ENCODE measurements around the gene MAPK10. TPM values are rescaled to one million over a fixed set of nuclear protein-coding genes. Genes with fewer than 3 reads are reported as not detected.

Gene MAPK10
- total RNA-seq, 1 experiment from 2014 or later = 423 TPM

- Histone ChIP-seq H4K20me1 (ENCODE audit: insufficient read depth, low read depth, low read length) (no peaks in the 10 kb centered on the region), H3K27me3 (ENCODE audit: low read length) (no peaks in the 10 kb centered on the region), H3K9me3 (ENCODE audit: low read length) (no peaks in the 10 kb centered on the region), H3K27ac (ENCODE audit: low read length) (no peak overlapping the region), H3K9ac (ENCODE audit: low read length) (no peak overlapping the region), H3K79me2 (ENCODE audit: low read length) (no peaks in the 10 kb centered on the region), H2AFZ (ENCODE audit: low read length) (no peak overlapping the region), H3K4me3 (ENCODE audit: low read length) (no peak overlapping the region), H3K4me2 (ENCODE audit: low read depth, low read length, poor library complexity, severe bottlenecking) (no peak overlapping the region), H3K9me2 (replicated peaks; ENCODE audit: insufficient read depth, low read length) (no peaks in the 10 kb centered on the region), H3K4me1 (ENCODE audit: low read length) (no peaks in the 10 kb centered on the region), H3K36me3 (ENCODE audit: insufficient read depth, low read length) (no peaks in the 10 kb centered on the region)
- DNase-seq = no peak
These were observed 353.8 kb downstream of the MAPK10 start for GRCh38 chr4:86006057-86006456.

- Histone ChIP-seq H4K20me1 (ENCODE audit: insufficient read depth, low read depth, low read length) (no peaks in the 10 kb centered on the region), H3K4me1 (ENCODE audit: low read length) (peaks cover 9% of the 10 kb centered on the region), H3K27ac (ENCODE audit: low read length) (no peak overlapping the region), H3K9me2 (replicated peaks; ENCODE audit: insufficient read depth, low read length) (no peaks in the 10 kb centered on the region), H3K27me3 (ENCODE audit: low read length) (no peaks in the 10 kb centered on the region), H2AFZ (ENCODE audit: low read length) (no peak overlapping the region), H3K4me3 (ENCODE audit: low read length) (no peak overlapping the region), H3K79me2 (ENCODE audit: low read length) (no peaks in the 10 kb centered on the region), H3K4me2 (ENCODE audit: low read depth, low read length, poor library complexity, severe bottlenecking) (no peak overlapping the region), H3K9me3 (ENCODE audit: low read length) (no peaks in the 10 kb centered on the region), H3K9ac (ENCODE audit: low read length) (no peak overlapping the region), H3K36me3 (ENCODE audit: insufficient read depth, low read length) (no peaks in the 10 kb centered on the region)
- DNase-seq = no peak
These were observed 355.8 kb downstream of the MAPK10 start for GRCh38 chr4:86004030-86004429.

GRCh38 chr4:86001591-86001990 lies 358.3 kb downstream of the MAPK10 start:
- H3K4me1 ChIP-seq (ENCODE audit: low read length) = peaks cover 24% of the 10 kb centered on the region
- H3K27ac ChIP-seq (ENCODE audit: low read length) = no peak overlapping the region
- H3K27me3 ChIP-seq (ENCODE audit: low read length) = no peaks in the 10 kb centered on the region
- H4K20me1 ChIP-seq (ENCODE audit: insufficient read depth, low read depth, low read length) = no peaks in the 10 kb centered on the region
- no peaks in the 10 kb centered on the region for H3K36me3 ChIP-seq (ENCODE audit: insufficient read depth, low read length)
- H3K4me3 ChIP-seq (ENCODE audit: low read length) = no peak overlapping the region
- H3K9me3 ChIP-seq (ENCODE audit: low read length) = no peaks in the 10 kb centered on the region
- no peaks in the 10 kb centered on the region for H3K79me2 ChIP-seq (ENCODE audit: low read length)
- no peaks in the 10 kb centered on the region for H3K9me2 ChIP-seq (replicated peaks; ENCODE audit: insufficient read depth, low read length)
- H3K4me2 ChIP-seq (ENCODE audit: low read depth, low read length, poor library complexity, severe bottlenecking) = no peak overlapping the region
- H2AFZ ChIP-seq (ENCODE audit: low read length) = no peak overlapping the region
- DNase-seq = no peak
- no peak overlapping the region for H3K9ac ChIP-seq (ENCODE audit: low read length)

- Histone ChIP-seq H3K36me3 (ENCODE audit: insufficient read depth, low read length) (no peaks in the 10 kb centered on the region), H3K9me3 (ENCODE audit: low read length) (no peaks in the 10 kb centered on the region), H2AFZ (ENCODE audit: low read length) (no peak overlapping the region), H3K9ac (ENCODE audit: low read length) (no peak overlapping the region), H3K79me2 (ENCODE audit: low read length) (no peaks in the 10 kb centered on the region), H3K9me2 (replicated peaks; ENCODE audit: insufficient read depth, low read length) (no peaks in the 10 kb centered on the region), H4K20me1 (ENCODE audit: insufficient read depth, low read depth, low read length) (no peaks in the 10 kb centered on the region), H3K4me3 (ENCODE audit: low read length) (no peak overlapping the region), H3K4me1 (ENCODE audit: low read length) (peaks cover 24% of the 10 kb centered on the region), H3K27ac (ENCODE audit: low read length) (no peak overlapping the region), H3K4me2 (ENCODE audit: low read depth, low read length, poor library complexity, severe bottlenecking) (no peak overlapping the region), H3K27me3 (ENCODE audit: low read length) (no peaks in the 10 kb centered on the region)
- DNase-seq = no peak
These were observed 364.5 kb downstream of the MAPK10 start for GRCh38 chr4:85995361-85995760.

GRCh38 chr4:85994576-85994975 lies 365.3 kb downstream of the MAPK10 start:
- DNase-seq = no peak
- Histone ChIP-seq H2AFZ (ENCODE audit: low read length) (no peak overlapping the region), H3K9me3 (ENCODE audit: low read length) (no peaks in the 10 kb centered on the region), H3K36me3 (ENCODE audit: insufficient read depth, low read length) (no peaks in the 10 kb centered on the region), H3K4me1 (ENCODE audit: low read length) (peaks cover 20% of the 10 kb centered on the region), H4K20me1 (ENCODE audit: insufficient read depth, low read depth, low read length) (no peaks in the 10 kb centered on the region), H3K9ac (ENCODE audit: low read length) (no peak overlapping the region), H3K9me2 (replicated peaks; ENCODE audit: insufficient read depth, low read length) (no peaks in the 10 kb centered on the region), H3K4me2 (ENCODE audit: low read depth, low read length, poor library complexity, severe bottlenecking) (no peak overlapping the region), H3K27me3 (ENCODE audit: low read length) (no peaks in the 10 kb centered on the region), H3K27ac (ENCODE audit: low read length) (no peak overlapping the region), H3K79me2 (ENCODE audit: low read length) (no peaks in the 10 kb centered on the region), H3K4me3 (ENCODE audit: low read length) (no peak overlapping the region)

- no peak overlapping the region for H3K9ac ChIP-seq (ENCODE audit: low read length)
- no peak overlapping the region for H2AFZ ChIP-seq (ENCODE audit: low read length)
- H3K79me2 ChIP-seq (ENCODE audit: low read length) = no peaks in the 10 kb centered on the region
- H3K9me2 ChIP-seq (replicated peaks; ENCODE audit: insufficient read depth, low read length) = no peaks in the 10 kb centered on the region
- H4K20me1 ChIP-seq (ENCODE audit: insufficient read depth, low read depth, low read length) = no peaks in the 10 kb centered on the region
- no peaks in the 10 kb centered on the region for H3K27me3 ChIP-seq (ENCODE audit: low read length)
- no peak for DNase-seq
- H3K9me3 ChIP-seq (ENCODE audit: low read length) = no peaks in the 10 kb centered on the region
- no peak overlapping the region for H3K4me2 ChIP-seq (ENCODE audit: low read depth, low read length, poor library complexity, severe bottlenecking)
- no peak overlapping the region for H3K4me3 ChIP-seq (ENCODE audit: low read length)
- H3K36me3 ChIP-seq (ENCODE audit: insufficient read depth, low read length) = no peaks in the 10 kb centered on the region
- H3K4me1 ChIP-seq (ENCODE audit: low read length) = peaks cover 11% of the 10 kb centered on the region
- no peak overlapping the region for H3K27ac ChIP-seq (ENCODE audit: low read length)
These were observed 366.2 kb downstream of the MAPK10 start for GRCh38 chr4:85993641-85994040.

- no peak overlapping the region for H2AFZ ChIP-seq (ENCODE audit: low read length)
- DNase-seq = no peak
- no peak overlapping the region for H3K27ac ChIP-seq (ENCODE audit: low read length)
- H4K20me1 ChIP-seq (ENCODE audit: insufficient read depth, low read depth, low read length) = no peaks in the 10 kb centered on the region
- H3K36me3 ChIP-seq (ENCODE audit: insufficient read depth, low read length) = no peaks in the 10 kb centered on the region
- H3K9ac ChIP-seq (ENCODE audit: low read length) = no peak overlapping the region
- no peaks in the 10 kb centered on the region for H3K79me2 ChIP-seq (ENCODE audit: low read length)
- H3K4me1 ChIP-seq (ENCODE audit: low read length) = no peaks in the 10 kb centered on the region
- H3K27me3 ChIP-seq (ENCODE audit: low read length) = no peaks in the 10 kb centered on the region
- H3K9me3 ChIP-seq (ENCODE audit: low read length) = no peaks in the 10 kb centered on the region
- H3K4me3 ChIP-seq (ENCODE audit: low read length) = no peak overlapping the region
- no peak overlapping the region for H3K4me2 ChIP-seq (ENCODE audit: low read depth, low read length, poor library complexity, severe bottlenecking)
- H3K9me2 ChIP-seq (replicated peaks; ENCODE audit: insufficient read depth, low read length) = no peaks in the 10 kb centered on the region
These were observed 373.6 kb downstream of the MAPK10 start for GRCh38 chr4:85986266-85986665.

GRCh38 chr4:85979276-85979675 lies 380.6 kb downstream of the MAPK10 start:
- no peak for DNase-seq

GRCh38 chr4:85970535-85970934 lies 389.3 kb downstream of the MAPK10 start:
- Histone ChIP-seq H3K27me3 (ENCODE audit: low read length) (no peaks in the 10 kb centered on the region), H3K4me3 (ENCODE audit: low read length) (no peak overlapping the region), H4K20me1 (ENCODE audit: insufficient read depth, low read depth, low read length) (no peaks in the 10 kb centered on the region), H3K79me2 (ENCODE audit: low read length) (peaks cover 2% of the 10 kb centered on the region; the same call in 1 of the 2 replicates), H3K9me2 (replicated peaks; ENCODE audit: insufficient read depth, low read length) (no peaks in the 10 kb centered on the region), H3K9ac (ENCODE audit: low read length) (no peak overlapping the region), H3K36me3 (ENCODE audit: insufficient read depth, low read length) (peaks cover 5% of the 10 kb centered on the region; the same call in 1 of the 2 replicates), H3K4me1 (ENCODE audit: low read length) (peaks cover 25% of the 10 kb centered on the region), H3K4me2 (ENCODE audit: low read depth, low read length, poor library complexity, severe bottlenecking) (no peak overlapping the region), H3K27ac (ENCODE audit: low read length) (no peak overlapping the region), H2AFZ (ENCODE audit: low read length) (no peak overlapping the region), H3K9me3 (ENCODE audit: low read length) (no peaks in the 10 kb centered on the region)
- DNase-seq = no peak

More at GRCh38 chr4:85979276-85979675, 380.6 kb downstream of the MAPK10 start:
- H3K4me3 ChIP-seq (ENCODE audit: low read length) = no peak overlapping the region
- no peaks in the 10 kb centered on the region for H3K79me2 ChIP-seq (ENCODE audit: low read length)
- no peak overlapping the region for H3K9ac ChIP-seq (ENCODE audit: low read length)
- no peaks in the 10 kb centered on the region for H3K27me3 ChIP-seq (ENCODE audit: low read length)
- no peak overlapping the region for H2AFZ ChIP-seq (ENCODE audit: low read length)
- no peak overlapping the region for H3K27ac ChIP-seq (ENCODE audit: low read length)
- H3K4me2 ChIP-seq (ENCODE audit: low read depth, low read length, poor library complexity, severe bottlenecking) = peak overlapping the region; percentile 26
- H3K4me1 ChIP-seq (ENCODE audit: low read length) = peaks cover 9% of the 10 kb centered on the region
- no peaks in the 10 kb centered on the region for H3K9me3 ChIP-seq (ENCODE audit: low read length)
- H4K20me1 ChIP-seq (ENCODE audit: insufficient read depth, low read depth, low read length) = no peaks in the 10 kb centered on the region
- peaks cover 5% of the 10 kb centered on the region; the same call in 1 of the 2 replicates for H3K36me3 ChIP-seq (ENCODE audit: insufficient read depth, low read length)
- H3K9me2 ChIP-seq (replicated peaks; ENCODE audit: insufficient read depth, low read length) = no peaks in the 10 kb centered on the region
